ENCODE data around the gene MED27. TPM values are rescaled to one million over a fixed set of nuclear protein-coding genes. Genes with fewer than 3 reads are reported as not detected.

The MED27 gene
- total and polyA plus RNA-seq, 2 of the 8 experiments (the other 6 are each of a cell fraction or from before 2014, with no cell fraction given) = 29.9 to 56.5 TPM

DNA sequence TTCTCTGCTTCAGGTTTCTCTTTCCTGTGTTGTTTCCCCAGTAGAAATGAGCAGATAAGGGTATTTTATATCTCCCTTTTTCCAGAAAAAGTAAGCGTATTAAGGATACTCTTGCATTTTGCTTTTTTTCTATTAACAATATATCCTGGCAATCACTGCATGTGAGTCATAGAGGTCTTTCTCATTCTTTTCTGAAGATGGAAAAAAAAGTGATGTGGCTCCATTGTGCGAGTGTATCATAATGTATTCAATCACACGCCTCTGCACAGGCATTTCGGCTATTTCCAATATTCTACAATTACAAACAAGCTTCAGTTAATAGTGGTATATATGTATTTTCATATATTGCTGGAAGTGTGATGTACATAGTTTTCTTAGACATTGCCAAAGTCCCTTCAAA is 155.9 kb downstream of the MED27 start:
- no peaks in the 10 kb centered on the region for H3K27me3 ChIP-seq (replicated peaks in 1 of 4; ENCODE audit: control insufficient read depth in 3 of 4, extremely low read depth in 1 of 4, insufficient read depth in 3 of 4, low read length in 3 of 4)
- POLR2A ChIA-PET (ENCODE audit: partially characterized antibody) = no interaction called here
- H3K23me2 ChIP-seq (ENCODE audit: low read depth, low read length) = no peaks in the 10 kb centered on the region
- H4K20me1 ChIP-seq (replicated peaks in 1 of 2; ENCODE audit: control insufficient read depth in 1 of 2, insufficient read depth in 2 of 2, low read length in 2 of 2) = no peaks in the 10 kb centered on the region
- H4K91ac ChIP-seq (replicated peaks; ENCODE audit: insufficient read length, low read length) = no peak overlapping the region
- no peak overlapping the region for H3K23ac ChIP-seq (ENCODE audit: insufficient read length)
- H3K27ac ChIP-seq (ENCODE audit: low read depth, low read length) = no peak overlapping the region
- no peak overlapping the region for H4K8ac ChIP-seq (ENCODE audit: extremely low read depth, insufficient read depth, low read length)
- H3K9me3 ChIP-seq (ENCODE audit: insufficient read depth in 2 of 2, low read depth in 1 of 2, low read length in 1 of 2) = no peaks in the 10 kb centered on the region
- TF ChIP-seq TAF7 (optimal IDR thresholded peaks at IDR 0.05; ENCODE audit: borderline replicate concordance, low read depth, low read length) (no peak), SIN3A (conservative IDR thresholded peaks at IDR 0.05 in 1 of 2, IDR thresholded peaks at IDR 0.05 in 1 of 2; ENCODE audit: low read depth in 1 of 2, low read length in 2 of 2) (no peak), GABPA (IDR thresholded peaks at IDR 0.05; ENCODE audit: borderline replicate concordance, insufficient read depth, low read length) (no peak), CEBPB (IDR thresholded peaks at IDR 0.05; ENCODE audit: low read depth, low read length) (no peak), SUZ12 (IDR thresholded peaks at IDR 0.05; ENCODE audit: low read length) (no peak), SP4 (IDR thresholded peaks at IDR 0.05; ENCODE audit: low read length) (no peak), SAP30 (IDR thresholded peaks at IDR 0.05; ENCODE audit: insufficient read depth, insufficient replicate concordance, low read length) (no peak), EP300 (IDR thresholded peaks at IDR 0.05; ENCODE audit: borderline replicate concordance in 1 of 2, low read depth in 2 of 2, low read length in 2 of 2) (no peak), SRF (IDR thresholded peaks at IDR 0.05; ENCODE audit: low read depth, low read length) (no peak), CBX5 (IDR thresholded peaks at IDR 0.05; ENCODE audit: low read depth, low read length) (no peak), RBBP5 (IDR thresholded peaks at IDR 0.05; ENCODE audit: borderline replicate concordance, low read depth, low read length) (no peak), TCF12 (IDR thresholded peaks at IDR 0.05; ENCODE audit: low read depth, low read length) (no peak), RNF2 (IDR thresholded peaks at IDR 0.05; ENCODE audit: borderline replicate concordance, low read depth, low read length, missing control alignments, poor library complexity, severe bottlenecking) (no peak)
- no peak overlapping the region for H3K14ac ChIP-seq (ENCODE audit: insufficient read length)
- H2AFZ ChIP-seq (ENCODE audit: low read length) = no peak overlapping the region
- H3K36me3 ChIP-seq (ENCODE audit: control insufficient read depth in 2 of 4, insufficient read depth in 4 of 4, low read length in 3 of 4) = no peaks in the 10 kb centered on the region
- no peaks in the 10 kb centered on the region for H3K79me2 ChIP-seq (ENCODE audit: control insufficient read depth in 1 of 2, insufficient read depth in 2 of 2, low read length in 2 of 2)
- FAIRE-seq (no peak), DNase-seq (ENCODE audit: low read depth in 1 of 2, low spot score in 2 of 2) (no peak)
- no peak overlapping the region for H2BK5ac ChIP-seq (ENCODE audit: low read depth, low read length)
- H2BK12ac ChIP-seq (ENCODE audit: low read depth, low read length) = no peak overlapping the region
- H2BK15ac ChIP-seq (ENCODE audit: low read length) = no peak overlapping the region
- 93% methylated on average over 4 of the region's 4 CpGs; no CpG with 5 or more reads in 1 of the 2 experiments for WGBS, 2 experiments (ENCODE audit: extremely low coverage in 1 of 2, insufficient coverage in 1 of 2, insufficient read length in 1 of 2, insufficient replicate concordance in 2 of 2, low coverage in 1 of 2, low lambda C conversion rate in 2 of 2, missing lambda C conversion rate in 1 of 2)
- H3K4me2 ChIP-seq (ENCODE audit: insufficient read depth in 1 of 2, low read depth in 2 of 2, low read length in 2 of 2) = no peak overlapping the region
- H2BK20ac ChIP-seq (ENCODE audit: low read length) = no peak overlapping the region
- no peak overlapping the region for H2AK5ac ChIP-seq (ENCODE audit: low read depth, low read length)
- no peak overlapping the region for H3K4me3 ChIP-seq (ENCODE audit: extremely low read depth in 1 of 4, insufficient read depth in 2 of 4, low read depth in 3 of 4, low read length in 4 of 4)
- H4K5ac ChIP-seq (ENCODE audit: insufficient read length, low read depth, low read length) = no peak overlapping the region
- H2BK120ac ChIP-seq (replicated peaks; ENCODE audit: low read depth, low read length) = no peak overlapping the region
- H3K4me1 ChIP-seq (replicated peaks in 1 of 4; ENCODE audit: control insufficient read depth in 3 of 4, insufficient read depth in 4 of 4, low read length in 3 of 4) = peaks cover 7 to 14% (median 11%) of the 10 kb centered on the region in 4 experiments
- H3K56ac ChIP-seq (replicated peaks; ENCODE audit: insufficient read length, low read depth, low read length) = no peak overlapping the region
- CTCF ChIA-PET (ENCODE audit: partially characterized antibody) = no interaction called here
- H3K4ac ChIP-seq (replicated peaks; ENCODE audit: insufficient read length, low read depth, low read length) = no peak overlapping the region
- no peak overlapping the region for H3K18ac ChIP-seq (ENCODE audit: extremely low read depth, low read length)
- H3K9ac ChIP-seq (replicated peaks in 1 of 4; ENCODE audit: extremely low read depth in 1 of 4, low read depth in 3 of 4, low read length in 3 of 4) = no peak overlapping the region
- H3K79me1 ChIP-seq (ENCODE audit: low read depth, low read length) = peaks cover 10% of the 10 kb centered on the region; the same call in 1 of the 2 replicates
